ENCODE results near the gene PCDHB15.

PCDHB15 gene

DNA sequence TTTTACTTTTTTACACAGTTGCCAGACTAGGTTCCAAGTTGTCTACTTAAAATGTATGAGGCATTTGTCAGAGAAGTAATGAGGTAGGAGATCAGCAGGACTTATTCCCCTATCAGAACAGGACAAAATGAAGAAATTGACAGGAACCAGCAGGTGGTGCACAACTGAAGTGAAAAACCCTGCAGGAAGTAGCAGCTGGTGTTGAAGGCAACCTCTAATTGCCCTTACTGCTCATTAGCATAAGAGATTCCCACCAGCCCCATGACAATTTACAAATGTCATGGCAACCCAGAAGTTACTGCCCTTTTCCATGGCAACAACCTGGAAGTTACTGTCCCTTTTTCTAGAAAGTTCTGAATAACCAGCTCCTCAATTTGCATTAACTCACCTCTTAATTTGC is 5.4 kb downstream of the PCDHB15 start:
- POLR2A ChIA-PET, result interaction anchor here (0.5 kb wide), 1 partner anchor 70 kb away, joined by 3 read pairs; no protein-coding TSS in a partner anchor
- TF ChIP-seq FOXM1 (IDR thresholded peaks at IDR 0.05; ENCODE audit: borderline replicate concordance), result no peak
- TF ChIP-seq, protein P1, sequence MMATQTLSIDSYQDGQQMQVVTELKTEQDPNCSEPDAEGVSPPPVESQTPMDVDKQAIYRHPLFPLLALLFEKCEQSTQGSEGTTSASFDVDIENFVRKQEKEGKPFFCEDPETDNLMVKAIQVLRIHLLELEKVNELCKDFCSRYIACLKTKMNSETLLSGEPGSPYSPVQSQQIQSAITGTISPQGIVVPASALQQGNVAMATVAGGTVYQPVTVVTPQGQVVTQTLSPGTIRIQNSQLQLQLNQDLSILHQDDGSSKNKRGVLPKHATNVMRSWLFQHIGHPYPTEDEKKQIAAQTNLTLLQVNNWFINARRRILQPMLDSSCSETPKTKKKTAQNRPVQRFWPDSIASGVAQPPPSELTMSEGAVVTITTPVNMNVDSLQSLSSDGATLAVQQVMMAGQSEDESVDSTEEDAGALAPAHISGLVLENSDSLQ (IDR thresholded peaks at IDR 0.05), result no peak
- TF ChIP-seq HDGF (IDR thresholded peaks at IDR 0.05; ENCODE audit: borderline replicate concordance), result no peak
- no peak for DNase-seq (ENCODE audit: extremely low spot score)
- CTCF ChIA-PET, result interaction anchor here (0.7 to 1.0 kb wide), 2 partner anchors 16 to 317 kb away, joined by 3 to 7 read pairs; no protein-coding TSS in a partner anchor

DNA sequence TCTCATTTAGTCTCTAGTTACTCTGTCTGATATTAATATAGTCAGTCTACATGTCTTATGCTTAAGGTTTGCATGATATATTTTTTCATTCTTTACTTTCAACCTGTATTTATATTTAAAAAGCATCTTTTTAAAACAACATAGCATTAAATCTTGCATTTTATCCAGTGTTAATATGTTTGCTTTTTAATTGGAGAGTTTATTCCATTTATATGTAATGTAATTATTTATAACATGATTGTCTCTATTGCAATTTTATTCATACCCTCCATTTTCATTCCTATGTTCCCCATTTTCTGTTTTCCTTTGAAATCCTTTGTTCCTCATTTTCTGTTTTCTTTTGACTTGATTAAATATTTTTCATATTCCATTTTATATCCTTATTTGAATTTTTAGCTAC is 13.3 kb downstream of the PCDHB15 start:
- TF ChIP-seq FOXA1 (IDR thresholded peaks at IDR 0.05) (no peak), SUZ12 (IDR thresholded peaks at IDR 0.05) (no peak), TARDBP (IDR thresholded peaks at IDR 0.05) (no peak), HDGF (IDR thresholded peaks at IDR 0.05; ENCODE audit: borderline replicate concordance) (no peak), L3MBTL2 (conservative IDR thresholded peaks at IDR 0.05) (no peak), ELF4 (IDR thresholded peaks at IDR 0.05) (no peak), FOXK2 (IDR thresholded peaks at IDR 0.05) (no peak), ZNF384 (IDR thresholded peaks at IDR 0.05) (no peak), CTBP1 (IDR thresholded peaks at IDR 0.05; ENCODE audit: borderline replicate concordance) (no peak), LEF1 (IDR thresholded peaks at IDR 0.05; ENCODE audit: borderline replicate concordance) (no peak), FOXM1 (IDR thresholded peaks at IDR 0.05; ENCODE audit: borderline replicate concordance) (no peak), ARNT (IDR thresholded peaks at IDR 0.05) (no peak), BHLHE40 (IDR thresholded peaks at IDR 0.05; ENCODE audit: borderline replicate concordance) (no peak), SP1 (IDR thresholded peaks at IDR 0.05) (no peak), NFRKB (IDR thresholded peaks at IDR 0.05) (no peak)
- TF ChIP-seq, protein P1 (IDR thresholded peaks at IDR 0.05), result no peak
- POLR2A ChIA-PET, result no interaction called here
- CTCF ChIA-PET, result no interaction called here
- no peak for DNase-seq (ENCODE audit: extremely low spot score)

DNA sequence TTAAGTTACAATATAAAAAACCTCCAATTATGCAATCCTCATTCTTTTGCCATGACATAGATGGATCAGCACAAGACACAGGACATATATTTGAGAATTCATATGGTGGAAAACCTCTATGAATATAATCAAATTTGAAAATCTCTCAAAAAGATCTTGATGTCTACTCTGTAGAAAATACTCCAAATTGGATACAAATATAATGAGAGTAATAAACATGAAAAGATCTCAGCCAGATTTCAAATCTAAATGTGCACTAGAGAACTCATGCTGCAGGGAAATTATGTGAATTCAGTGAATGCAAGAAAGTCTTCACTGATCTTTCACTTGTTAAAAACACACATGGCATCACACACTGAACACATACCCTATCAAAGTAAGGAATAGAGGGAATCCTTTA is 13.8 kb downstream of the PCDHB15 start:
- POLR2A ChIA-PET, result no interaction called here
- DNase-seq (ENCODE audit: extremely low spot score), result no peak
- CTCF ChIA-PET, result no interaction called here
- no peak for TF ChIP-seq CTBP1 (IDR thresholded peaks at IDR 0.05; ENCODE audit: borderline replicate concordance)
- no peak for TF ChIP-seq SP1 (IDR thresholded peaks at IDR 0.05)
- TF ChIP-seq, protein P1 (IDR thresholded peaks at IDR 0.05), result no peak
- no peak for TF ChIP-seq SUZ12 (IDR thresholded peaks at IDR 0.05)
- TF ChIP-seq HDGF (IDR thresholded peaks at IDR 0.05; ENCODE audit: borderline replicate concordance), result no peak
- no peak for TF ChIP-seq ZNF384 (IDR thresholded peaks at IDR 0.05)
- TF ChIP-seq FOXK2 (IDR thresholded peaks at IDR 0.05), result no peak
- no peak for TF ChIP-seq NFRKB (IDR thresholded peaks at IDR 0.05)
- TF ChIP-seq BHLHE40 (IDR thresholded peaks at IDR 0.05; ENCODE audit: borderline replicate concordance), result no peak
- TF ChIP-seq ARNT (IDR thresholded peaks at IDR 0.05), result no peak
- TF ChIP-seq LEF1 (IDR thresholded peaks at IDR 0.05; ENCODE audit: borderline replicate concordance), result no peak
- TF ChIP-seq ELF4 (IDR thresholded peaks at IDR 0.05), result no peak
- no peak for TF ChIP-seq FOXA1 (IDR thresholded peaks at IDR 0.05)
- no peak for TF ChIP-seq FOXM1 (IDR thresholded peaks at IDR 0.05; ENCODE audit: borderline replicate concordance)
- no peak for TF ChIP-seq TARDBP (IDR thresholded peaks at IDR 0.05)

DNA sequence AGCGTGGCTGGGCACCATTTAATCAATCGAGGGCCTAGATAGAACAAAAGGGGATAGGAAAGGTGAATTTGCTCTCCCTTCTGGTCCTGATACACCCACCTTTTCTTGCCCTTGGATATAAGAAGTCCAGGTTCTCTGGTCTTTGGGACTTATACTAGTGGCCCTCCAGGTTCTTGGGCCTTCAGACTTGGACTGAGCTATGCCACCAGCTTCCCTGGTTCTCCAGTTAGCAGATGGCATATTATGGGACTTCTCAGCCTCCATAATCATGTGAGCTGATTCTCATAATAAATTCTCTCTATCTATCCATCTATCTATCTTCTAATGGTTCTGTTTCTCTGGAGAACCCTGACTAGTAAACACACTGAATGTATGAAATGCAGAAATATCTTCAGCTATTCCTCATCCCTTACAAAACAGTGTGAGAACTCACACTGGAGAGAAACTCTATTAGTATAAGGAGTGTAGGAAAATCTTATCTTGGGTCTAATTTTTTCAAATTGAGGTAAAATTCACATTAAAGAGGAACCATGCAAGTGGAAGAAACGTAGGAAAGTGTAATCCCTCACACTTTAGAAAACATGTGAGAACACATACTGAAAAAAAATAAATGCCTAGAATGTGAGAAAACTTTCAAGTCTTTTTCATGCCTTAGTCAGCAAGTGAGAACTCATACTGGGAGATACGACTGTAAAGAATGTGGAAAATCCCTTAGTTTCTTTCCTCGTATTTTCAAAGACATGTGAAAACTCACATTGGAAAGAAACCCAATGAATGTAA is 15.5 kb downstream of the PCDHB15 start:
- TF ChIP-seq TARDBP (IDR thresholded peaks at IDR 0.05), result no peak
- no peak for TF ChIP-seq ARNT (IDR thresholded peaks at IDR 0.05)
- TF ChIP-seq HDGF (IDR thresholded peaks at IDR 0.05; ENCODE audit: borderline replicate concordance), result no peak
- TF ChIP-seq CTBP1 (IDR thresholded peaks at IDR 0.05; ENCODE audit: borderline replicate concordance), result no peak
- no peak for TF ChIP-seq NFRKB (IDR thresholded peaks at IDR 0.05)
- no peak for TF ChIP-seq L3MBTL2 (conservative IDR thresholded peaks at IDR 0.05)
- no peak for TF ChIP-seq BHLHE40 (IDR thresholded peaks at IDR 0.05; ENCODE audit: borderline replicate concordance)
- no peak for TF ChIP-seq FOXA1 (IDR thresholded peaks at IDR 0.05)
- no peak for TF ChIP-seq ELF4 (IDR thresholded peaks at IDR 0.05)
- TF ChIP-seq LEF1 (IDR thresholded peaks at IDR 0.05; ENCODE audit: borderline replicate concordance), result no peak
- no peak for TF ChIP-seq ZNF384 (IDR thresholded peaks at IDR 0.05)
- TF ChIP-seq FOXM1 (IDR thresholded peaks at IDR 0.05; ENCODE audit: borderline replicate concordance), result no peak
- TF ChIP-seq SP1 (IDR thresholded peaks at IDR 0.05), result no peak
- TF ChIP-seq, protein P1 (IDR thresholded peaks at IDR 0.05), result no peak
- TF ChIP-seq FOXK2 (IDR thresholded peaks at IDR 0.05), result no peak
- TF ChIP-seq SUZ12 (IDR thresholded peaks at IDR 0.05), result no peak
- no peak for DNase-seq (ENCODE audit: extremely low spot score)
- POLR2A ChIA-PET, result no interaction called here
- CTCF ChIA-PET, result no interaction called here

DNA sequence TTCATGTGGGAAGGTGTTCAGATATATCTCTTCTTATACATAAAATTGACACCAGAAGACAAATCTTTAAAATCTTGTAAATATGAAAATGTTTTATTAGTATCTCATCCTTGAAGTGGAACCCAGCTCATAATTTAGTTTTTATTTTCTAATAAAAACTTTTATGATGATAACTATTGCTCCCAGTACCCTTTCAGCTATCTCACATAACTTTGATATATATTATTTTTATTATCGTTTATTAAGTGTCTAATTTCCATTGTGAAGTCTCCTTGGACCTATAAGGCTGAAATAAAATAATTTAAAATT is 16.0 kb downstream of the PCDHB15 start:
- no peak for DNase-seq (ENCODE audit: extremely low spot score)
- POLR2A ChIA-PET, result no interaction called here
- TF ChIP-seq FOXM1 (IDR thresholded peaks at IDR 0.05; ENCODE audit: borderline replicate concordance) (no peak), FOXA1 (IDR thresholded peaks at IDR 0.05) (no peak), BHLHE40 (IDR thresholded peaks at IDR 0.05; ENCODE audit: borderline replicate concordance) (no peak), TARDBP (IDR thresholded peaks at IDR 0.05) (no peak), CTBP1 (IDR thresholded peaks at IDR 0.05; ENCODE audit: borderline replicate concordance) (no peak), HDGF (IDR thresholded peaks at IDR 0.05; ENCODE audit: borderline replicate concordance) (no peak), LEF1 (IDR thresholded peaks at IDR 0.05; ENCODE audit: borderline replicate concordance) (no peak), SP1 (IDR thresholded peaks at IDR 0.05) (no peak), ELF4 (IDR thresholded peaks at IDR 0.05) (no peak), ARNT (IDR thresholded peaks at IDR 0.05) (no peak), ZNF384 (IDR thresholded peaks at IDR 0.05) (no peak), FOXK2 (IDR thresholded peaks at IDR 0.05) (no peak), NFRKB (IDR thresholded peaks at IDR 0.05) (no peak), L3MBTL2 (conservative IDR thresholded peaks at IDR 0.05) (no peak), SUZ12 (IDR thresholded peaks at IDR 0.05) (no peak)
- CTCF ChIA-PET, result no interaction called here

All from HEK293T (cell line).